Stomach (tissue), 4 donors: Measurements from ENCODE around the gene APCDD1L.
"Not testable (repeated sequence)": the region's sequence is repeated elsewhere in the genome, so short reads cannot be mapped to it uniquely, and the experiment has no call there.

Source experiments
- EP300 ChIP-seq: sonication (generic); formaldehyde crosslinking; IDR thresholded peaks from one replicate; pipeline ENCODE4 v1.6.1; 2017; ENCODE audit warnings: antibody characterized with exemption
- POLR2A ChIP-seq, 4 donors: fragments of 450-650 bp; IDR thresholded peaks; one replicate each; pipeline ENCODE4 v1.6.1; 2016; ENCODE audit warnings: antibody characterized with exemption in 4 of 4, control low read depth in 2 of 4, mild to moderate bottlenecking in 1 of 4, moderate library complexity in 1 of 4
- POLR2AphosphoS5 ChIP-seq, 3 donors: sonication (generic); formaldehyde crosslinking; IDR thresholded peaks; one replicate each; pipeline ENCODE4 v1.6.1; 2016; ENCODE audit warnings: antibody characterized with exemption in 3 of 3
- TF ChIP-seq, protein P1 (sequence below), 7 experiments: fragments of 450-650 bp in 4 of 7; fragments of 200-600 bp in 3 of 7; sonication (generic) in 3 of 7; IDR thresholded peaks; one replicate each; pipeline ENCODE4 v1.5.1; 2016 to 2019; ENCODE audit warnings: antibody characterized with exemption in 7 of 7, control low read depth in 2 of 7, mild to moderate bottlenecking in 1 of 7

DNA sequence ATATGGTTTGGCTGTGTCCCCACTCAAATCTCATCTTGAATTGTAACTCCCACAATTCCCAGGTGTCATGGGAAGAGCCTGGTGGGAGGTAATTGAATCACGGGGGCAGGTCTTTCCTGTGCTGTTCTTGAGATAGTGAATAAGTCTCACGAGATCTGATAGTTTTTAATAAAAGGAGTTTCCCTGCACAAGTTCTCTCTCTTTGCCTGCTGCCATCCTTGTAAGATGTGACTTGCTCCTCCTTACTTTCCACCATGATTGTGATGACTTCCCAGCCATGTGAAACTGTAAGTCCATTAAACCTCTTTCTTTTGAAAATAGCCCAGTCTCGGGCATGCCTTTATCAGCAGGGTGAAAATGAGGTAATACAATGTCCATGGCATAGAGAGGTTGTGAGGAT lies 8.2 kb downstream of the APCDD1L start:
- TF ChIP-seq, protein P1, sequence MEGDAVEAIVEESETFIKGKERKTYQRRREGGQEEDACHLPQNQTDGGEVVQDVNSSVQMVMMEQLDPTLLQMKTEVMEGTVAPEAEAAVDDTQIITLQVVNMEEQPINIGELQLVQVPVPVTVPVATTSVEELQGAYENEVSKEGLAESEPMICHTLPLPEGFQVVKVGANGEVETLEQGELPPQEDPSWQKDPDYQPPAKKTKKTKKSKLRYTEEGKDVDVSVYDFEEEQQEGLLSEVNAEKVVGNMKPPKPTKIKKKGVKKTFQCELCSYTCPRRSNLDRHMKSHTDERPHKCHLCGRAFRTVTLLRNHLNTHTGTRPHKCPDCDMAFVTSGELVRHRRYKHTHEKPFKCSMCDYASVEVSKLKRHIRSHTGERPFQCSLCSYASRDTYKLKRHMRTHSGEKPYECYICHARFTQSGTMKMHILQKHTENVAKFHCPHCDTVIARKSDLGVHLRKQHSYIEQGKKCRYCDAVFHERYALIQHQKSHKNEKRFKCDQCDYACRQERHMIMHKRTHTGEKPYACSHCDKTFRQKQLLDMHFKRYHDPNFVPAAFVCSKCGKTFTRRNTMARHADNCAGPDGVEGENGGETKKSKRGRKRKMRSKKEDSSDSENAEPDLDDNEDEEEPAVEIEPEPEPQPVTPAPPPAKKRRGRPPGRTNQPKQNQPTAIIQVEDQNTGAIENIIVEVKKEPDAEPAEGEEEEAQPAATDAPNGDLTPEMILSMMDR (IDR thresholded peaks at IDR 0.05), result not testable (repeated sequence)
- TF ChIP-seq POLR2A (IDR thresholded peaks at IDR 0.05); EP300; POLR2AphosphoS5 (IDR thresholded peaks at IDR 0.05): not testable (repeated sequence)
